Motor neuron (in vitro differentiated cells): Measurements from ENCODE around the gene DLK1. TPM values are rescaled to one million over a fixed set of nuclear protein-coding genes. Genes with fewer than 3 reads are reported as not detected.
A peak's percentile ranks its signal among the peaks of the same experiment; 100 is the strongest.

ENCODE experiments used
- ATAC-seq, 8 experiments: fragments of 200-7000 bp; cut with Tn5 transposase; replicated peaks in 6 of 8; 2 replicates each; pipeline ENCODE4 v1.8.0; 2021; ENCODE audit warnings: mild to moderate bottlenecking in 8 of 8, moderate library complexity in 8 of 8
- H3K27ac ChIP-seq, 2 donors: fragments of 250-450 bp; sonication (Bioruptor Pico); 2 replicates each; pipeline ENCODE4 v1.9.0; 2021; ENCODE audit warnings: antibody characterized with exemption in 2 of 2, mild to moderate bottlenecking in 2 of 2, moderate library complexity in 1 of 2
- H3K4me1 ChIP-seq, 2 donors: fragments of 250-450 bp; sonication (Bioruptor Pico); replicated peaks in 1 of 2; 2 replicates each; pipeline ENCODE4 v1.6.1; 2021; ENCODE audit warnings: antibody characterized with exemption in 2 of 2, mild to moderate bottlenecking in 2 of 2, moderate library complexity in 1 of 2
- H3K4me3 ChIP-seq, 5 donors: fragments of 250-450 bp; sonication (Bioruptor Pico); 2 replicates each; pipeline ENCODE4 v1.9.0; 2021; ENCODE audit warnings: antibody characterized with exemption in 5 of 5, mild to moderate bottlenecking in 5 of 5, moderate library complexity in 4 of 5
- WGBS, 10 experiments: fragments of 450-650 bp; shearing (Covaris generic); methylation state at CpG; one replicate each; pipeline ENCODE4 v1.0.0; 2022; 5-methylcytosine and 5-hydroxymethylcytosine counted together
- in situ Hi-C, 9 experiments: fragments of 400-800 bp; cut with MboI; loops; one replicate each; pipeline ENCODE4 v1.15.0; 2021; ENCODE audit warnings: low sequenced_read_pairs in 9 of 9, low pct_unique_long_range_greater_than_20kb in 2 of 9; ENCODE audit not compliant: unreplicated experiment in 9 of 9
- total RNA-seq, 8 experiments: library from RNA; unstranded; fragments of 300-600 nt; gene quantifications; 2 replicates each; pipeline versions ENCODE4 v1.2.3 to v1.2.4, GENCODE V29; 2022

DLK1 gene
- total RNA-seq, 8 experiments from 2014 or later = 1.9 to 66.0 (median 8.5) TPM

DNA sequence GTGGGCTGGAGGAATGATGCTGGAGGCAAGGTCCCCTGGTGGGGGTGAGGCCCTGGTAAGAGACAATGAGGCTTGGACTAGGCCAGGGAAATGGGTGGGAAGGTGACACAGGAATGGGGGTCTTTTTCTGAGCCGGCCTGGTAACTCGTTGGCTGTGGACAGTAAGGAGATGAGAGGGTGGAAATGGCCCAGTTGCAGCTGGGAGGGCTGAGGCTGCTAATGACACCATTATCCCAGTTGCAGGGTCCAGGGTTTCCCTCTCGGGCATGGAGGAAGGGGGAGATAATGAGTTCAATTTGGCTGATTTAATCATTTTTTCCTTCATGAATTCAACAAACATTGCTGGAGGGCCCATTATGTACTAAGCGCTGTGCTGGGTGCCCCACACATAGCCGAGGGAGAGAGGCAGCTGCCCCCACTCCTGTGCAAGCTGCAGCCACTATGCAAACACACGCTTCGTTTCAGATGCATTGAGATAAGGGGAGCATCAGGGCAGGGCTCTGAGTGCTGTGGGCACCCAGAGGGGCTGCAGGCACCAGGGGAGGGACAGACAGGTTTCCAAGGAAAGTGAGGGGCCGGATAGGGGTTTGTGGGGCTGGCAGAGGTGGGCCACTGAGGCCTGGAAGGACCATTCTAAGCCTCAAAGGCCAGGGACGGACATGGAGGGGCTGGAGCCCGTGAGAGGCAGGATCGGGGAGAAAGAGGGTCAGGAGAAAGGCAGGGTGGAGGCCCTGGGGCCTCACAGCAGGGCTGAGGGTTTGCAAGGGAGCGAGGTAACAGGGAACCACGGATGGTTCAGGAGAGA lies 56.0 kb downstream of the DLK1 start:
- WGBS, 10 experiments = 63 to 90% (median 75%) methylated on average over 1 to 7 of the region's 13 CpGs; no CpG with 5 or more reads in 5 of the 10 experiments
- in situ Hi-C loops = no loop called here
- peak in 5 of 8 experiments; percentile 18 to 61 (median 41) for ATAC-seq

DNA sequence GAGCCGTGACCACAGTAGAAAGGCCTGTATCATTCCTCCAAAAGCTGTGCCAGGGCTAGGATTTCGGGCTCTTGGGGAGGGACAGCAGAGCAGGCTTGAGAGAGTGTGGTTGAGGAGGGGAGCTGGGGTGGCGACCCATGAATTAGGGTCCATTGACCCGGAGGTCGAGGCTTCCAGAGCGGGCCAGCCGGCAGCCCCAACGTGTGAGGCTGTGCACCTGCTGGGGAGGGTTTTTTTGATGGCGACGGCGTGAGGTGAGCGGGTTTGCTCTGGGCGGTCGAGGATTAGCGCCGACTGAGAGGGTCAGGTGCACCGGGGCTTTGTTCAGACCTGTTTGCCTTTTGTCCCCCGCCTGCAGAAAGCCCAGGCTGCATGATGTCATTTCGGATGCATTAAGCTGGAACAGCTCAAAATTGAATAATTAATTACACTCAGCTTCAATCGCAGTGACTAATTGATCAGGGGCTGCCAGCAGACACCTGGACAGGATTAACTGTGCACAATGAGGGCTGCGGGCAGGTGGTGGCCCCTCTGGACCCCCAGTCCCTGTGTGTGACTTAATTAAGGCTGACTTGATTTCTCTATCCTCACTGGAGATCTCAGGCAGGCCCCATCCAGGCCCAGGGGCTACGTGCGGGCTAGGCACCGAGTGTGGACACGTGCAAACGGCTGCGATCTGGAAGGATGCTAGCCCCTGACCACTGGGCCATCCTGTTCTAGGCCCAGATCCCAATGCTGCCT lies 57.1 kb downstream of the DLK1 start:
- ATAC-seq = peak in 5 of 8 experiments; percentile 60 to 77 (median 69)
- WGBS, 10 experiments = 50 to 100% (median 85%) methylated on average over 2 to 14 of the region's 27 CpGs; no CpG with 5 or more reads in 4 of the 10 experiments
- no peak overlapping the region for H3K4me3 ChIP-seq
- H3K27ac ChIP-seq = peak overlapping the region; percentile 14 to 43
- in situ Hi-C loops = no loop called here
- H3K4me1 ChIP-seq = peaks cover 41 to 44% of the 10 kb centered on the region in 2 donors

More for the DNA sequence above, 56.0 kb downstream of the DLK1 start:
- H3K4me1 ChIP-seq = peaks cover 37 to 39% of the 10 kb centered on the region in 2 donors
- peak overlapping the region in 1 of 2 donors; percentile 45 for H3K27ac ChIP-seq
- H3K4me3 ChIP-seq = no peak overlapping the region

DNA sequence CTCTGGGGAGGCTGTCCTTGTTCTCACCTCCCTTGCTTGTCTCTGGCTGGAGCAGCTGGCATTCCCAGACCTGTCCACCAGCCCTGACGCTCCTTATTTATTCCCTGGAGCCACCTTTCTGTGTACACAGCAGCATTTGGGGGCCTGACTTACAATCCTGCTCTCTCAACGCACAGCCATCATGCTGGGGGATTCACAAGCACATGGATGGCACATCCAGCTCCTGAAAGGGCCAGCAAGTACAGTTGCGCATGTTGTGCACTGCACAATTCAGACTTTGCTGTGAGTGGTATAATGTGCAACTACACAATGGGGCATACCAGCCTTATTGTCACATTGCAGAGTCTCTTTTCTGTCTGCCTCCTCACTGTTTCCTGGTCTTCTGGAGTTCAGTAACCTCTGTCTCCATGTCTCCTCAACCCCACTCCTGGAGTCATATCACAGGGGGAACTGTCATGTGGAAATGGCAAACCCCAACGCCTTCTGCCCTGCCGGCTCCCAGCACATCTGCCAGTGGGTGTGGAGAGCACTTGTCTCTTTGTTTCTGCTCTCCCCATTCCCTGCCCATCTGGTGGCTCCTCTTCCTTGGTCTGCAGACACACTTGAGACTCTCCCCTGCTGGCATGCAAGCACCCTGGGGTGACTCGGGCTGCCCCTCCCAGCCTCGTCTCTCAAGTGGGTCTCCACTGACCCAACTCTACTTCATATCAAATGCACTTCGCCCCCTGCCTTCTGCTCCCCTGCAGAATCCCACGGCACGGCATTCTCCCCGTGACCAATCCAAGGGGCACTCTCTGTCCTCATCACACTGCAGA lies 58.0 kb downstream of the DLK1 start:
- in situ Hi-C loops = no loop called here
- no peak for ATAC-seq
- Histone ChIP-seq H3K4me1 (peaks cover 45 to 53% of the 10 kb centered on the region in 2 donors), H3K27ac (no peak overlapping the region), H3K4me3 (no peak overlapping the region)
- 83 to 100% (median 95%) methylated on average over 1 to 5 of the region's 11 CpGs; no CpG with 5 or more reads in 2 of the 10 experiments for whole genome bisulfite sequencing, 10 experiments

DNA sequence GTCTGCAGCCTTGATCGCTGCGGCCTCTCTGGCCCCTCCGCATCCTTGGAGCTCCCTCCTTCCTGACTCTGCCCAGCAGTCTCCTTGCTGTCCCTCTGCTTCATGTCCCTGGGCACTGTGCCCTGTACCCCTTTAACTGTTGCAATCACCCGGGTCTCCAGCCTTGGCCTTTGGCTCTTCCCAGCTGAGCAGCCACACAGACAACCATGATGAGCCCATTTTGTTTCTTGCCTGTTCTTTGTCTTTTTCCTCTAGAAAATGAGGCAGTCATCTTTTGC lies 58.6 kb downstream of the DLK1 start:
- H3K4me3 ChIP-seq = no peak overlapping the region
- WGBS, 10 experiments = 81 to 100% (median 100%) methylated on average over 1 to 4 of the region's 4 CpGs; no CpG with 5 or more reads in 2 of the 10 experiments

DNA sequence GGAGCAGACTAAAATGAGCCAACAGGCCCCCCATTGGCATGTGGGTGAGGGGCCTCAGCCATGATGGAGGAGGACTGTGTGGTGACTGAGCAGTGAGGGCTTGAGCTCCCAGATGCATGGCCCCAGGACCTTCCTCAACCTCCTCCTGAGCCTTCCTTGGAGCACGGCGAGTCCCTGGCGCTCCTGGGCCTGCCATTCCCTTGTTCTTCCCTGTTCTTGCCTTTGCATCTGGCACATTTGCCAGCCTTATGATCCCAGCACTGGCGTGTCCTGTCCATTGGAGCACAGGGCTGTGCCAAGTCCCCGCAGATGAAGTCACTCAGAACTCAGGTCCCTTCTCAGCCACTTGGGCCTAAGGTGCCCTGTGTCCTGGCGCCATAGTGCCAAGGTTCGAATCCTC lies 58.9 kb downstream of the DLK1 start:
- in situ Hi-C loops = no loop called here
- no peak for ATAC-seq
- Histone ChIP-seq H3K4me1 (peaks cover 54 to 62% of the 10 kb centered on the region in 2 donors), H3K27ac (peak overlapping the region in 1 of 2 donors; percentile 18), H3K4me3 (no peak overlapping the region)
- 90 to 100% (median 100%) methylated on average over 1 to 4 of the region's 7 CpGs; no CpG with 5 or more reads in 5 of the 10 experiments for WGBS, 10 experiments

More for the DNA sequence above, 58.6 kb downstream of the DLK1 start:
- in situ Hi-C loops = no loop called here
- no peak overlapping the region for H3K27ac ChIP-seq
- H3K4me1 ChIP-seq = peaks cover 50 to 59% of the 10 kb centered on the region in 2 donors
- ATAC-seq = no peak

DNA sequence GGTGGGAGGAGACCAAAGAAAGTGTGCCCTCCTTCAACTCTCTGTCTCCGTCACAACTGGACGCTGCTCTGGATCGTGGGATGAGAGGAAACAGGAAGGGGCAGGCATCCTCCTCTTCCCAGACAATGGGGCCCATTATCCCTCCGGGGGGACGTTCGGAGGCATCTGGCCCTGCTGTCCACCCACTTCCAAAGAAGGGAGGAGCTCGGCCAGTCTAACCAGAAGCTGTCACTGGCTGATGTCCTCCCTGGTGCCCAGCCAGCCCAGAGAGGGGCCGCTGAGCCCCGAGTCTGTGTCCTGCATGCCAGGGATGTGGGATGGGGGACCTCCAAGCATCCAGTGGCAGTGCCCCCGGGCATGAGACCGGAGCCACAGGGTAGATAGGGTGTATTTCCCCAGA lies 59.4 kb downstream of the DLK1 start:
- ATAC-seq = peak in 6 of 8 experiments; percentile 5 to 48 (median 8)
- Histone ChIP-seq H3K4me1 (peaks cover 59 to 67% of the 10 kb centered on the region in 2 donors), H3K4me3 (no peak overlapping the region), H3K27ac (peak overlapping the region in 1 of 2 donors; percentile 18)
- in situ Hi-C loops = no loop called here
- 20 to 63% (median 33%) methylated on average over 1 to 3 of the region's 11 CpGs; no CpG with 5 or more reads in 6 of the 10 experiments for WGBS, 10 experiments

DNA sequence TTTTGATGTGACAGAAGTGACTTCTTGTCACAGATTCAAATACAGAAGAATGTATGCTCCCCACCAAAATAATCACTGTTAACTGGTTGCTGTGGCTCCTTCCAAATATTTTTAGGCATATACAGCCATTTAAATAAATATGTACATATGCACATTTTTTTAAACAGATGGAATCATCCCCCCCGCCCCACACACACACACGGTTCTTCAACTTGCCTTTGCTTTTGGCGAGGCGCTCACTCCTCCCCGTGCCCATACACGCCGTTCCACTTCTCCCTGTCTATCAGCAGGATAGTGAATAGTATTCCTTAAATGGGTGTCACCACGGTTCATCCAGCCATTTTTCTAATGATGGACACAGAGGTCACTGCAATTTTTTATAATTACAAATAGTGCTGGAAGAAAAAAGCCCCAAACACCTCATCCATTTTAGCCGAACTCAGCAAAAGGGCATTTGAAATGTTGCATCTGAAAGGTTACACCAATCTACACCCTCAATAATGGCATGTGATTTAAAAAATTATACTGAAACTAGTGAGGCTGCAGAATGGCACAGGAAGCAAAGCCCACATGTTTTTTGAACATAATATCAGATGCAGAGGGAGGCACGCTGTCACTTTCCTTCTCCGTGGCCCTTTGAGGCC lies 60.0 kb downstream of the DLK1 start:
- Histone ChIP-seq H3K27ac (no peak overlapping the region), H3K4me3 (no peak overlapping the region), H3K4me1 (peaks cover 64 to 73% of the 10 kb centered on the region in 2 donors)
- ATAC-seq = peak in 4 of 8 experiments; percentile 34 to 72 (median 52)
- WGBS, 10 experiments = 0 to 63% (median 33%) methylated on average over 1 to 10 of the region's 11 CpGs; no CpG with 5 or more reads in 2 of the 10 experiments
- in situ Hi-C loops = no loop called here

DNA sequence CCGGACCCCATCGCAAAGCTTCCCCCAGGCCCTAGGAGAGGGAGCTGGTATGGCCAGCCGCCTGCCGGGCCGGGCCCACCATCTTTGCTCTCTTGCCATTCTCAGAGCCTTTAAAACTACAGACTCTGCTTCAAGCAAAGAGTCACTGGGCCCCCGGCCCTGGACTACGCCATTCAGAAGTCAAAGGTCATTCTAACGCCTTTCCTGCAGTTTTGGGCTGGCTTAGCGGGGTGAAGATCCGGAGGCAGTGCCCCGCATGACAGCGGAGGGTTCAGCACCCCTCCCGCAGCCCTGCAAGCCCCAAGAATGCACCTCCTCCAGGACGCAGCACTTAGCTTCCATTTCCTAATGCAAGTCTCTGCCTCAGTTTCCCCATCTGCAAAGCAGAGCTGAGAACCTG lies 61.0 kb downstream of the DLK1 start:
- in situ Hi-C loops = no loop called here
- WGBS, 10 experiments = 87 to 100% (median 100%) methylated on average over 2 to 3 of the region's 14 CpGs; no CpG with 5 or more reads in 7 of the 10 experiments
- ATAC-seq = no peak
- no peak overlapping the region for H3K27ac ChIP-seq
- no peak overlapping the region for H3K4me3 ChIP-seq
- peaks cover 62 to 73% of the 10 kb centered on the region in 2 donors for H3K4me1 ChIP-seq

Other genes starting within 250 kb of the DLK1 start
- gene BEGAIN, start 139.5 kb upstream of the DLK1 start, total RNA-seq = 10 to 100 TPM in 1 of 8 experiments, 1 to 10 TPM in 7; 2.6 to 16.0 (median 3.8) TPM
- gene MEG3, start 99.2 kb downstream of the DLK1 start, total RNA-seq = 1,000 to 10,000 TPM in 2 of 8 experiments, 100 to 1,000 TPM in 2, 1 to 10 TPM in 4; 1.9 to 1,167 (median 108) TPM
- gene RTL1, start 176.8 kb downstream of the DLK1 start, total RNA-seq = 10 to 100 TPM in 4 of 8 experiments, under 1 TPM in 4; 0.14 to 38.6 (median 6.5) TPM